ENCODE data around the gene MYO19.

The MYO19 gene, protein sequence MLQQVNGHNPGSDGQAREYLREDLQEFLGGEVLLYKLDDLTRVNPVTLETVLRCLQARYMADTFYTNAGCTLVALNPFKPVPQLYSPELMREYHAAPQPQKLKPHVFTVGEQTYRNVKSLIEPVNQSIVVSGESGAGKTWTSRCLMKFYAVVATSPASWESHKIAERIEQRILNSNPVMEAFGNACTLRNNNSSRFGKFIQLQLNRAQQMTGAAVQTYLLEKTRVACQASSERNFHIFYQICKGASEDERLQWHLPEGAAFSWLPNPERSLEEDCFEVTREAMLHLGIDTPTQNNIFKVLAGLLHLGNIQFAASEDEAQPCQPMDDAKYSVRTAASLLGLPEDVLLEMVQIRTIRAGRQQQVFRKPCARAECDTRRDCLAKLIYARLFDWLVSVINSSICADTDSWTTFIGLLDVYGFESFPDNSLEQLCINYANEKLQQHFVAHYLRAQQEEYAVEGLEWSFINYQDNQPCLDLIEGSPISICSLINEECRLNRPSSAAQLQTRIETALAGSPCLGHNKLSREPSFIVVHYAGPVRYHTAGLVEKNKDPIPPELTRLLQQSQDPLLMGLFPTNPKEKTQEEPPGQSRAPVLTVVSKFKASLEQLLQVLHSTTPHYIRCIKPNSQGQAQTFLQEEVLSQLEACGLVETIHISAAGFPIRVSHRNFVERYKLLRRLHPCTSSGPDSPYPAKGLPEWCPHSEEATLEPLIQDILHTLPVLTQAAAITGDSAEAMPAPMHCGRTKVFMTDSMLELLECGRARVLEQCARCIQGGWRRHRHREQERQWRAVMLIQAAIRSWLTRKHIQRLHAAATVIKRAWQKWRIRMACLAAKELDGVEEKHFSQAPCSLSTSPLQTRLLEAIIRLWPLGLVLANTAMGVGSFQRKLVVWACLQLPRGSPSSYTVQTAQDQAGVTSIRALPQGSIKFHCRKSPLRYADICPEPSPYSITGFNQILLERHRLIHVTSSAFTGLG
- 102 to 119 reads per million in 2 donors for total RNA-seq

DNA sequence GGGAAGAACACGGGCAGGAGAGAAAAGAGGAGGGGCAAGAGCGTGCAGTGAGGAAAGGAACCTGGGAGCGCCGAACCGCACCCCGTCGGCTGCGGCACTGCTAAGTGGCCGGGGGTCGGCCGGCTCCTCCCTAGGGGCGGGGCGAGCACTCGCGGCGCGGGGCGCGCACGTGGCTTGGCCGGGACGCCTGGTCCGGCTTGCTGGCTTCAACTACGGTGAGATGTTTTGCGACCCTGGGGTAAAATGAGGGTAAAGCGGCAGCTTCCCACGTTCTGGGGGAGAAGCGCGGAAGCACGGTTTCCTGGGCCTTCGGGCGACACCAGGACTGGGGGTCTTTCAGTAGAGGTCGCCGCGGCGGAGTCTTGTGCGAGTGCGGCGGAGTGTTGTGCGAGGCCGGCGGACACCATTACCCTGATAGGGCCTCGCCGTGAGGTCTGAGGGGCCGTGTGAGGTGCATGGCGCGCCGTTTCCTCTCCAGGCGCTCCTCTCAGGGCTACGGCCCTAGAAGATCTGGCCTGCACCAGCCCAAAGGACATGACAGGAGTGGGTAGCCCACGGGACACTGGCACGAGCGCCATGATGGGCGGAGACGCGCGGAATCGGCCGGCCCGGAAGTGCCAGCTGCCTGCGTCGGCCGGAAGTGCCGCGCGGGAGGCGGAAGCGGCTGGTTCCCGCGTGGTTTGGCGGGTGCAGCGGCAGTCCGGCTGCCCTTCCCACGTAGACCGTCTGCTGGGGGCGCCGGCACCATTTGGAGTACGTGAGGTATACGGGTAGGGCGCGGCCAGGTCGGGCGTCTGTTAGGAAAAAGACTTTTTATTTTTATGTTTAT is at the start of gene MYO19, which contains the start of gene PIGW:
MYO19 (minus strand) TSS at position 29 of the 829 bp plus-strand sequence. CDS start 2,330 bp downstream, outside the sequence.
PIGW (plus strand) TSS at position 148 of the 829 bp plus-strand sequence. CDS start 2,115 bp downstream, outside the sequence.
- DNase-seq = peak; percentile 82

DNA sequence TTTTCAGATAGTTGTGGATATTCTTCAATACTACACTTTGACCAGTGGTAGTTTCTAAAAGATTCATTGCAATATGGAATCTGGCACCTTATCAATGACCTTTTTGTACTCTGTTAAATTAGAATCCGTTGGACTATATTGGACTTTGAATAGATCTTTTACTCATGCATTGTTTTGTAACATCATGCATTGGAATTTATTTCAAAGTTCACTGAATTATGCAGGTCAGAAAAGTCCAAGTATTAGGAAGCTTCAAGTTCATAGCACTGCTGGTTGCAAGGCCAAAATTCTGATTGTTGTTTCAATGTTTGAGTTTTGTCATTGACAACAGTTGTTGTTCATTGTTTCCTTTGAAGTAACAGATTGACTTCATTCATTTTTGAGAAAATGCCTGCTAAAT is 49.1 kb upstream of the MYO19 start:
- DNase-seq = no peak

DNA sequence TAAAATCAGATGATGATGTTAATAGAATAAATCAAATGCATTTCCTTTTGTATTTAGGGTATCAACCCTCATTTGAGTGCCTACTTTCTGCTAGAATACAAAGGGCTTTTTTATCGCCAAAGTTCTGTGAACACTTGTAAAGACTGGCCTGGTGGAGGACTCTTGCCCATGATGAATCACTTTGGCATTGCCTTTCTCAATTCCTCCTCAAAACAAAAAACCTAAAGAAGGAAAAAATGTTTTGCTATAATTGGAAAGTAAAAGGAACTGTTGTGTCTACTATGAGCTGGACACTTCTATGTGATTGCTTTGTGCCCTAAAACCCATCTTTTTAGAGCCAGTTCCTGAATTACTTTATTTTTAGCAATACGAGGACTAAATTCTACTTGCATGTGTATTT is 44.0 kb upstream of the MYO19 start:
- no peak for DNase-seq

DNA sequence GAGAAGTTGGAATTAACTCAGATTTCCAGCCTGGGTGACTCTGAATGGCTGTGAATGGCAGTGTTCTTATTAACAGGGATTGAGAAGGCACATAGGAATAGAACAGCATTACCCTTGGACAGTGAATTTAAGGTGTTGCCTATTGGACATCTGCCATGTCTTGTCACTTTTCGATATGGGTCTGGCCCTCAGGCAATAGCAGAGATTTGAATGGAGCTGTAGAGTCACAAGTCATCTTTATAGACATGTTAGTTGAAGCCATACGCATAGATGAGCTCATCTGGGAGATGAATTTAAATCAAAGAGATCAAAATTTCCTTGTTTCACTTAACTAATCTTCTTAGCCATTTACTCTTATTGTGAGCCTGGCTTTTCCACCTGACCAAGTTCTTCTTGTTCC is 42.1 kb upstream of the MYO19 start:
- DNase-seq = no peak

DNA sequence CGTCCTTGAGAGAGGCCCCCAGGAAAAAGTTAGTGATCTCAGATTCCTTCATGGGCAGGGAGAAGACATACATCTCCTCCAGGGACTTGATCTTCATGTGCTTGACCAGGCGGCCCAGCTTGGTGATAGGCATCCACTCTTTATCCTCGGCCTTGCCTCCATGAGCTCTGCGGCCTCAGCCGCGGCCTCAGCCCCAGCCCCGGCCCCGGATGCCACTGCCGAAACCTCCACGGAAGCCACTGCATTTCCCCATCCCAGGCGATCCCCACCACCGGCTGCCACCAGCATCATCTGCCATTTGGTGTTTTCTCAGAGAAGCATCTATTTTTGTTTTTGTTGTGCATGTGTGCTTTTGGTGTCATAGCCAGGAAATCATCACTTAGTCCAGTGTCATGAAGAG is 40.4 kb upstream of the MYO19 start:
- no peak for DNase-seq

DNA sequence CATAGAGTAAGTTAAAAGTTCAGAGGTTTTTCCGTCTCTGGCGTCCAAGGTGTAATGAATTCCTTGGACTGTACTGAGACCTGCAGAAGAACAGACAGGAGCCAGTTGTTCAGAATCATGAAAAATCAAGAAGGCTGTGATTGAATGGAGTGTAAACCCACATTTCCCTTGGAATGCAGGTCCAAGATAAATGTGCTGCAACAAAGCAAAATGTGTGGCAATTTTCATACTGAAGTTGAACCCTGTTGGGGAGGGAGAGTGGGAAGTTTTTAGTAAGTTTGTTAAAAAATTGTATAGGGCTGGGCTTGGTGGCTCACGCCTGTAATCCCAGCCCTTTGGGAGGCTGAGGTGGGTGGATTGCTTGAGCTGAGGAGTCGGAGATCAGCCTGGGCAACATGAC is 31.4 kb upstream of the MYO19 start:
- no peak for DNase-seq

GRCh38 chr17:36553459-36553858 is 18.8 kb upstream of the MYO19 start:
- no peak for DNase-seq

DNA sequence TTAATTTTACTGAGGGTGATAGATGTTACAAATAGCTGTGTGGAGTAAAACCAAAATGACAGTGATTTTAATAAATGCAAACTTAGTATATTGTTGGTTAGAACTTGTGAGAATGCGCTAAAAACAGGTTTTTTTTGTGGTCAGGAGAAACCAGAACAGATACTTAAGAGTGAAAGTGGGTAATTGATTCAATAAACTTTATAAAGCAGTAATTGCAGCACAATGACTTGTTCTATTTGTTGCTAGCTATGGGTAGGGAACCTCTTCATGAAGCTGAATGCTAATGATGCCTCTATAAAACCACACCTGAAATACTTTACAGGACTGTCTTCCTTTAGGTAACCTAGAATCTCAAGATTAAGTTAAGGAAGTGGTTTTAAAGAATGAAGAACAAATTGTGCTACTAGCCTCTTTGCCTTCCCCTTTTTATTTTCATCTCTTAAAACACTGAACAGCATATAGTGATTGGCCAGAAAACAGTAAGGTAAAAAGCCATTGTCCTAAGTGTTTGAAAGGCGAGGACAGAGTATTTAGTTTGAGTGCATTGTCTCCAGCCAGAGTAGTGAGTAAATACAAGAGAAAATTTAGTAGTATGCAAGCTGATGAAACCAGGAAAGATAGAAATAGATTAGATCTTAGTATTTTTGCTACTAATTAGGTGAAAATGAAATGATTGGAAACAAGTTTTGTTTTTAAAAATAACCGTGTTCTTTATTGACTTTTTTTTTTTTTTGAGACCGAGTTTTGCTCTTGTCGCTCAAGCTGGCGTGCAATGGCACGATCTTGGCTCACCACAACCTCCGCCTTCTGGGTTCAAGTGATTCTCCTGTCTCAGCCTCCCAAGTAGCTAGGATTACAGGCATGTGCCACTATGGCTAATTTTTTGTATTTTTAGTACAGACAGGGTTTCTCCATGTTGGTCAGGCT is 16.1 kb upstream of the MYO19 start:
- DNase-seq = no peak

DNA sequence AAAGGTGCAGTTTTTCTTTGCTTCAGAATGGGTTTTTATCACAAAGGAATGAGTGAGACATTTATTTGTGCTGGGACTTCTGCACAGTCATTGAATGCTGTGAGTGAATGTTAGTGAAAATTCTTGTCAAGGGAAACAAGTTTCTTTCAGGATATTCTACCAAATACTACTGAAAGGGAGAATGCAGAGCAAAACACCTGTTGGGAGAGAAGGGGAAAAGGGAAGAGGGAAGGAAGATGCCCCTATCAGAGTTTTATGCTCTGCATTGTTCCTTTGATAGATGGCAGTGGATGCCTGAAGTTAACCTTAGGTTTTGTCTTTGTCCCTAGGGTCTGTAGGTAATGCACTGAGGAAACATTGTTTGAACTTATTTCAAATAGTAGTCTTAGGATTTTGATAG is 13.1 kb upstream of the MYO19 start:
- no peak for DNase-seq

DNA sequence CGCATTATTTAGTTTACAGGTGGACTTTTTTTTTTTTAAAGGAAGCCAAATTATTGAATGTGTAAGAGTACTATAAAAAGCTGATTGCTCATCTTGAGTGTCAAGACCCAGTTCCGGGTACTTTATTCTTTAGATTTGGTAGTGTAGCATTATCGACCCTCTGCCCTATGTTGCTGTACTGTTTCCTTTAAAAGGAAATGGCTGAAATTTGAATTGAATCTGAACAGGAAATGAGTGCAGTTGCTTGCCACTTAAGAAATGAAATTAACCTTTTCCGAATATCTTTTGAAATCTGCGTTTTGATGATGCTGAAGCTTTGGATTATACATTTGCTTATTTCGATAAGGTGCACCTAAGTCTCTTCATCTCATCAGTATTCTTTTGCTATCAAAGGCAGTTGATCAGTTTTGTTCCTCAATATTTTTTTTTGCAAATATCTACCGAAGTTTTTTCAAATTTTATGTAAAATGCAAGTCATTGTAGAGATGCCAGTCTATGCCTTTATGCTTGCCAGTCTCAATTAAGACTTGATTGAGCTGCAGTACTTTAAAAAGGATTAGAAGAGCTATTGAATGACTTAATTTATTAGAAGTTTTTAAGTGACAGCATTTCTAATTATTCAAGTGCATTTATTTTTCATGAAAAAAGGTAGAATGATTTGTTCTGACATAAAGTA is 11.9 kb upstream of the MYO19 start:
- DNase-seq = no peak

DNA sequence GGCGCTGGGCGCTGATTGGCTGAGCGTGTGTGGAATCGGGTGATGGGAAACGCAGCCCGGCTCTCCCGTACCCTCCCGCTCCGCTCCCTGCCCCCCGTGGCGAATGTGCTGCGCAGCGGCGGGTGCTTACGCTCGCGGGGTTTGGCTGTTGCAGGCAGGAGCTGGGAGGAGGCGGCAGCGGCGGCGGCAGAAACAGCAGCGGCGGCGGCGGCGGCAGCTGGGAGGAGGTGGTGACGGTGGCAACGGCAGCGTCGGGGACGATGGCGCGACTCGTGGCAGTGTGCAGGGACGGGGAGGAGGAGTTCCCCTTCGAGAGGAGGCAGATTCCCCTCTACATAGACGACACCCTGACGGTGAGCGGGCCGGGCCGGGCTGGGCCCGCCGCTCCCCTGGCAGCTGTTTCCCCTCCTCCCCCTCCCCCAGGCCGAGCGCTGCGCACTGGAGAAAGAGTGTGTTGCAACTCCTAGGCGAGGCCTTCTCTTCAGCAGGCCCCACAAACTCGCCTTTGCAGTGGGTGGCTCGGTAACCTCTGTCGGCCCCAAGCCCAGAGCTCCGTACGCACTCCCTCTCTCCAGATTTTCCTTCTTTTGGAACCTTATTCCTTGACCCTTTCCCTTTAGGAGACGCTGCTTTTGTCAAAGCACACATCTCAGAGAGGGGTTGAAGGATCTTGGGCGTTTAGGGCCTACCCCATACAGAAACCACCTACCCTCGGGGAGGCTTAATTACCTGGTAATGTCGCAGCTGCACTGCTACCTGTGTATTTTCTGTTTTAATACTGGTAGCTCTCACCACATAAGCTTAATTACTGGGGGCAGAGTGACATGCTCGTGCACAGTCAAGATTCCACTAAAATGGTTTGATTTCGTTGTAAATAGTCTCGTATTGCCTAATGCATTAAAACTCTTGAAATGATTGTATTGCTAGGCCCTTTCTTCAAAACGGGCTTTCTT is 11.1 kb upstream of the MYO19 start:
- DNase-seq = peak; percentile 98

DNA sequence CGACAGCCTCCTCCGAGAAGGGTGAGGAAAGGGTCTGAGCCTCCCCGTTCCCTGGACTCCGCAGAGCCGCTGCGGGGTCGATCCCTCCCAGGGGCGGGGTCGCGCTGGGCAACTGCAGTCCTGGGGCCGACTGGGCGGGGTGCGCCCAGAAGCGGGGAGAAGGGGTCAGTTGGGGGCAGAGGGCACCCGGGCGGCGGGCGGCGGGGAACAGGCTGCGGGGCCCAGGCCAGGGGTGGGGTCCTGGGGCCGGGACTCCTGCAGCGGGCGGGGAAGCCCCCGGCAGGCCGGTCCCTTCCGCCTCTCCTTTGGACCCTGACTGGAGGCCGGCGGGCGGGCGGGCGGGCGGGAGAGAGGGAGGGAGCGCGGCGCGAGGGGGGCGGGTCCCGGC is 10.4 kb upstream of the MYO19 start:
- DNase-seq = no peak

DNA sequence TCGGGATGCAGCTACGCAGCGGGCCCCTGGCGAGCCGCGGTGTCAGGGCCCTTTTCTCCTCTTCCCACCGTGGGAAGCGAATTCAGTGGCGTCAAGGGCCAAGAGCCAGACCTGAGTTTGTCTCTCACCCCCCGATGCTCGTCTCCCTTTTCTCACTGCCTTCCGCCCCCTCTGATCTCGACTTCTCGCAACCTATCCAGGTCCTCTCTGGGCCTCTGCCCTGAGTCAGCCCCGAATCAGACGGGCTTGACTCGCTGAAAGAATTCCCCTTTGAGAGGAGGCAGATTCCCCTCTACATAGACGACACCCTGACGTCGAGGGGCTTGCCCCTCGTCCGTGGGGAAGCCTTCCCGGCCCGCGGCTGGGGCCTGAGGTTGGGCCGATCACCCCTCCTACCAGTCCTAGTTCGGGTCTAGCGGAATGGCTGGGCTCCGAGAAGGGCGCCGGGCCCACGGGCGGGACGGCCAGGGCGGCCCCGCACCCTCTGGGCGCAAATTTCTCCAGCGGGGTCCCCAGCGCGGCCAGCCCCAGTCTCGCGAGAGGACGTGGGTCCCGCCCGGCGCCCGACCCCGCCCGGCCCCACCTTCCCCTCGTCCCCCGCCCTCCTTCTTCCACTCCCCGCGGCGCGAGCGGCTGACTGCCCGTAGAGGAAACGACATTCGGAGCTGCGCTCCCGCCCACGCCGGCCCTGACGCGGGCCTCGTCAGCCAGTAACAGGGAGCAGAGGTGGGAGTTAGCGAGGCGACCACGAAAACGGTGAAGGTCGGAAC is 9.8 kb upstream of the MYO19 start, which contains the start of gene GGNBP2:
GGNBP2 (plus strand) TSS at position 613 of the 770 bp plus-strand sequence. CDS start 806 bp downstream, outside the sequence.
- DNase-seq = peak; percentile 83

- DNase-seq = no peak
Measured at GRCh38 chr17:36544044-36544306, 9.3 kb upstream of the MYO19 start.

- DNase-seq = no peak
Measured at GRCh38 chr17:36542755-36543154, 8.1 kb upstream of the MYO19 start.

- no peak for DNase-seq
Measured at GRCh38 chr17:36540696-36541095, 6.0 kb upstream of the MYO19 start.

DNA sequence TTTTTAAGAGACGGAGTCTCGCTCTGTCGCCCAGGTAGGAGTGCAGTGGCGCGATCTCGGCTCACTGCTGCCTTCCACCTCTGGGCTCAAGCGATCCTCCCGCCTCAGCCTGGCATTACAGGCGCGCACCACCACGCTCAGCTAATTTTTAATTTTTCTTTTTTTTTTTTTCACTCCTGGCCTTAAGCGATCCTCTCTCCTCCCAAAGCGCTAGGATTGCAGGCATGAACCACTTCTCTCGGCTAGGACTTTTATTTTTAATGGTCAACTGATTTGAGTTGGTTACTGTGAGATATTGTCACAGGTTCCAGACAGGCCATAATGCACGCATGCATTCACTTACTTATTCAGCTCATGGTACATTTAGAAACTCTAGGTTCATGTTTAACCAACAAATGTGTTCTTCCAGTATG is 1.0 kb upstream of the MYO19 start:
- DNase-seq = no peak

DNA sequence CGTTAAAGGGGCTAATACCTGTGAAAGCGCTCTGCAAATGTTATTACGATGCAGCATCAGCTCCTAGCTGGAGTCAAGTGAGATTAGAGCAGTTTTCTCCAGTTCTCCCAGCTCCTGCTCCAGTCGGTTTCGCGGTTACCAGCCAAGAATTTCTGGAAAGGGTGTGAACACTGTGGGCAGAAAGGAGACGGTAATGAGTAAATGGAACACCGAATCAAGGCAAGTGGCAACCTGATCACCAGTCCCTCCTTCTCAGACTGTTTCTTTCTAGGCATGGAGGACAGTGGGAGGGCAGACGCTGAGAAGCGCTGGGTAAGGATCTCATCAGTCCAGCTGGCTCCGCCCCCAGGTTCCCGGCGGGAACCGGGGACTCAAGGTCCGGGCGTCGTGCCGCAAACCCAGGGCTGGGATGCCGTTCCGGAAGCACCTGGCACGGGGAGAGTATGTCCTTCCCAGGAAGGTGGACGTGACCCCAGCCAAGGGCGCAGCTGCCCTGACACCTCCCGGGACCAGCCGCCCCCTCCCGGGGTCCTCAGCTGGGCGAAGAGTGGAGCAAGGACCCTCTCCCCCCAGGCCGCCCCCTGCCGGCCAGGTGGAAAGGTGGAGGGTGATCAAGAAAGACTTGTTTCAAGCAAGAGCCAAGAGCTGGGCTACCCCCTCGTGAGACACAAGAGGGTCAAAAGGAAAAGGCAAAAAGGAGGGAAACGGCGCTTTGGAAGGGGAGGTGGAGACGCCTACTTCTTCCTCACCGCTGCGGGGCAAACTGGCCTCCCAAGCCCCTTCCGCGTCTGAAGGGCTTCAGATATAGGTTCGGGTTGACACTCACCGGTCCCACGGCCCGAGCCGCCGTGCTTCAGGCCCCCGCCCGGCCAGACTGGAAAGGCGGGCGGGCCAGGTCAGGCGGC is 481 bp downstream of the MYO19 start:
- peak; percentile 20 for DNase-seq

All from activated gamma-delta T cell (primary cell).